NT2/D1 (cell line): ENCODE results near the gene KREMEN2.

Experiments
- SUZ12 ChIP-seq: IDR thresholded peaks from 2 replicates; pipeline ENCODE4 v1.6.1; 2011; ENCODE audit not compliant: insufficient read length, insufficient read depth; ENCODE audit errors: extremely low read depth
- YY1 ChIP-seq: IDR thresholded peaks from 2 replicates; pipeline ENCODE4 v1.6.1; 2011; ENCODE audit not compliant: insufficient read length, insufficient read depth
- ZNF274 ChIP-seq: IDR thresholded peaks from 2 replicates; pipeline ENCODE4 v1.6.1; 2011; ENCODE audit warnings: mild to moderate bottlenecking, low read depth, low read length

DNA sequence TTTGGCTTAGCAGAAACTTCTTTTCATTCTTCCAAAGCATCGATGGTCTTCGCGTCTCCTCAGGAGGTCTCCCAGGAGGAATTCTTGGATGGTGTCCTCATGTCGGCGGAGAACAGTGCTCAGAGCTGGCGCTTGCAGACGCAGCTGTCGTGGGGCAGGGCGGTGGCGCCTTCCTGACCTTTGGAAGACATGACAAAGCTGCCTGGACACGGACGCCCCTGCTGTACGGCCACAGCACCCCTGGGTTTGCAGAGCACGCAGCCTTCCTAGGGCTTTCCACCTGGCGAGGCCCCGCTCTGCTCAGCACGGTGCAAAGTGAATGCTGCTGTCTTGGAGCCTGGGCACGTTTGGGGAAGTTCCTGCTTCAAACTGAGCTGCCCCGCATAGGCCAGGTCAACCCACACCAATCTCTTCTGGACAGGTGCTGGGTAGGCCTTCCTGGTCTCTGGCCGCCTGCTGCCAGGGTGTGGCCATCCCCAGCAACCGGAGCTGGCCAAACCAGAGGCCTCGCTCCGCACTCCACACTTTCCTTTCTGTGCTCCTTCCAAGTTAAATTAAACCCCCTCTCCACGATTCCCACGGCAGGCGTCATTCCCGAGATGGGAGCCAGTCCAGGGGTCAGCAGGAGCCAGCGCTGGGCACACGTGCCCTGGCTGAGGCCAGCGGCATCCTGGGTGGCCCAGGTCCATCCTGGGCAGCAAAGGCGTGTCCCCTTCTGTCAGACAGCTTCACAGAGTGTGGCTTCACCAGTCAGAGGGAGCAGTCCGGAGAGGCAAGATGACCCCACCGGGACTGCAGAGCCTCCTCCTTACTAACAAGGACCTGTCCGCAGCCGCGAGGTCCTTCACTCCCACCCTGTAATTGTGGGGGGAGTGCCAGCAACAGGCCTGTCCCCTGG is 15.0 kb upstream of the KREMEN2 start:
- TF ChIP-seq ZNF274 (no peak), YY1 (no peak), SUZ12 (no peak)
